Gastrocnemius medialis (tissue), 4 donors: ENCODE results near the gene TTLL5.

ENCODE experiments used
- CTCF ChIP-seq, 5 experiments: fragments of 450-650 bp in 3 of 5; fragments of 200-600 bp in 2 of 5; sonication (generic) in 2 of 5; IDR thresholded peaks in 4 of 5; conservative IDR thresholded peaks in 1 of 5; 1 replicate in 4 of 5; 2 replicates in 1 of 5; pipeline ENCODE4 v1.5.1; 2016 to 2019; ENCODE audit warnings: antibody characterized with exemption in 5 of 5, mild to moderate bottlenecking in 3 of 5, moderate library complexity in 3 of 5
- POLR2A ChIP-seq, 2 donors: fragments of 450-650 bp; IDR thresholded peaks; one replicate each; pipeline ENCODE4 v1.6.1; 2017; ENCODE audit warnings: antibody characterized with exemption in 2 of 2, mild to moderate bottlenecking in 2 of 2, moderate library complexity in 2 of 2

- TF ChIP-seq POLR2A (IDR thresholded peaks at IDR 0.05) = no peak
- no peak for TF ChIP-seq CTCF (IDR thresholded peaks at IDR 0.05 in 4 of 5, conservative IDR thresholded peaks at IDR 0.05 in 1 of 5)
Measured at GRCh38 chr14:75751296-75751695, 90.2 kb downstream of the TTLL5 start.
